ENCODE results near the gene MAPK7.

The MAPK7 gene

DNA sequence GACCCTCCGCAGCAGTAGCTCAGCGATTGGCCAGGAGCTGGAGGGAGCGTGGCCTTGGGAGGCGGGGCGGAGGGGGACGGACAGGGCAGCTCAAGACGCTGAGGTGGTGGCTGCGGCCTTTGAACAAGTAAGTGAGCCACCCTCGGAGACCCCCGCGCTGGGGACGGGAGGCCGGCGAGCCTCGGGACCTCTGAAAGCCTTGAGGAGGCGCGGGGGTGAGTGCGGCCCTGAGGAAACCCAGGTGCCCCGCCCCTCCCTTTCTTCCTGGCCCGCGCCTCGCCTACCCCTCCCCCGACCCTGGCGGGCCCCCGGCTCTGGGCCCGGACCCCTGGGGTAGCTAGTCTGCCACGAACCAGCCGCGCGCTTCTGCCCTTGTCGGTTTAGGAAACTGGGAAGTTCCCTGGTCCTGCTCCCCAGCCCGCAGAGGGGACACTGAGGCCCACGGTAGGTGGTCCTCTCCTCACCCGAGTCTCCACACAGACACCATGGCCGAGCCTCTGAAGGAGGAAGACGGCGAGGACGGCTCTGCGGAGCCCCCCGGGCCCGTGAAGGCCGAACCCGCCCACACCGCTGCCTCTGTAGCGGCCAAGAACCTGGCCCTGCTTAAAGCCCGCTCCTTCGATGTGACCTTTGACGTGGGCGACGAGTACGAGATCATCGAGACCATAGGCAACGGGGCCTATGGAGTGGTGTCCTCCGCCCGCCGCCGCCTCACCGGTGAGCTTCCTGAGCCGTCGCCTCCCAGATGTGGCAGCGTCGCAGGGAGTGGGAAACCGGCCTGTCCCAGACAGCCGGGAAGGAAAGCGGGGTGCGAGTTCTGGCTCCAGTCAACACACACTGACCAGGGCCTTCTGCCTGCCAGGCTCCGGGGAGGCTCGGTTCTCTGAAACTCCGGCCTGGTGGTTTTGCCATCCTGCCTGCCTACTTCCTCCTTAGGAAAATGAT, at the start of gene MAPK7:
Gene MAPK7, plus strand, starts transcription at position 83 of the 945 bp plus-strand sequence. Its CDS starts 403 bp downstream, at position 486.
- H3K27ac ChIP-seq: peak within 1 kb of the TSS; percentile 99
- no peak for DNase-seq (ENCODE audit: low spot score)
- CTCF ChIA-PET: interaction anchor here (0.5 to 1.9 kb wide), 2 partner anchors 9 to 16 kb away, joined by 3 to 8 read pairs; partner anchors contain the start of gene B9D1
- POLR2A ChIA-PET (ENCODE audit: low non-redundant PET): interaction anchor here (0.5 to 1.5 kb wide), 3 partner anchors 8 to 69 kb away, joined by 3 to 6 read pairs (median 4); partner anchors contain the start of genes B9D1 and MFAP4
- TF ChIP-seq, protein P1, sequence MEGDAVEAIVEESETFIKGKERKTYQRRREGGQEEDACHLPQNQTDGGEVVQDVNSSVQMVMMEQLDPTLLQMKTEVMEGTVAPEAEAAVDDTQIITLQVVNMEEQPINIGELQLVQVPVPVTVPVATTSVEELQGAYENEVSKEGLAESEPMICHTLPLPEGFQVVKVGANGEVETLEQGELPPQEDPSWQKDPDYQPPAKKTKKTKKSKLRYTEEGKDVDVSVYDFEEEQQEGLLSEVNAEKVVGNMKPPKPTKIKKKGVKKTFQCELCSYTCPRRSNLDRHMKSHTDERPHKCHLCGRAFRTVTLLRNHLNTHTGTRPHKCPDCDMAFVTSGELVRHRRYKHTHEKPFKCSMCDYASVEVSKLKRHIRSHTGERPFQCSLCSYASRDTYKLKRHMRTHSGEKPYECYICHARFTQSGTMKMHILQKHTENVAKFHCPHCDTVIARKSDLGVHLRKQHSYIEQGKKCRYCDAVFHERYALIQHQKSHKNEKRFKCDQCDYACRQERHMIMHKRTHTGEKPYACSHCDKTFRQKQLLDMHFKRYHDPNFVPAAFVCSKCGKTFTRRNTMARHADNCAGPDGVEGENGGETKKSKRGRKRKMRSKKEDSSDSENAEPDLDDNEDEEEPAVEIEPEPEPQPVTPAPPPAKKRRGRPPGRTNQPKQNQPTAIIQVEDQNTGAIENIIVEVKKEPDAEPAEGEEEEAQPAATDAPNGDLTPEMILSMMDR (conservative IDR thresholded peaks at IDR 0.05; ENCODE audit: low read depth): no peak

DNA sequence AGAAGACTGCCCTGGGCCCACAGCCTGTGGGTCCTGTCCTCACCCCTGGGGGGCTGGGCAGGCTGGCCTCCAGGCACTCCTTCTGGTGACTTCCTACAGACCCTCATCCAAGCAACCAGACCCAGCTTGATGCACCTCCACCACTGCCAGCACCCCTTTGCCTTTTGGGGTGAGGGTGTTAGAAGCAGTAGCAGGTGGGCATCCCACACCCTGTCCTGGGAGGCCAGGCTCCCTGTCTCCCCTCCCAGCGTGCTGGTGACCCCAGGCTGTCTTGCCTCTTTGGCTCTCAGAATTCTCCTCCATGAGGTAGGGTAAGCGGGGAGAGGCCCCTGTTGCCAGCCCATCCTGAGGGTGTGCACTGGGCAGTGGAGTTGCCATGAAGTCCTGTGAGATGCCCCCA, 49.2 kb upstream of the MAPK7 start:
- ChIA-PET POLR2A (ENCODE audit: low non-redundant PET) (no interaction called here), CTCF (no interaction called here)
- DNase-seq (ENCODE audit: low spot score): no peak
- peak overlapping the region; percentile 36 for H3K27ac ChIP-seq
- TF ChIP-seq, protein P1 (conservative IDR thresholded peaks at IDR 0.05; ENCODE audit: low read depth): no peak

DNA sequence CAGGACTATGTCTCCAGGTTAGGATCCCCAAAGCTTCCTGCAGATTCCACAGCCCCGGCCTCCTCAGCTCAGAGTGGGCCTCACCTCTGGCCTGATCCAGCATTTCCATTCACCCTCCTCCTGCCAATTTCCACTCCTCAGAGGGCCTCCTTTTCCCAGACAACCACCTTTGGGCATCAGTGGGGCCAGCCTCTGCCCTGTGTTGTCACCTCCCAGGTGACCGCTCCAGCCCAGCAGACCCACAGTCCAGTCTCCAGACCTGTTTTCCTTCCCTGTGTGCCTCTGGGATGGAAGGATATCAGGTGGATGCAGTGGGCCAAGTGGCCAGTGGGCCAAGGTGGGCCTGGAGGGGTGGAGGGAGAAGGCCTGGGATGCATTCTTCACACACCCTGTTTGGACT, 48.5 kb upstream of the MAPK7 start:
- H3K27ac ChIP-seq: peak overlapping the region; percentile 31
- ChIA-PET CTCF (no interaction called here), POLR2A (ENCODE audit: low non-redundant PET) (no interaction called here)
- TF ChIP-seq, protein P1 (conservative IDR thresholded peaks at IDR 0.05; ENCODE audit: low read depth): no peak
- no peak for DNase-seq (ENCODE audit: low spot score)

DNA sequence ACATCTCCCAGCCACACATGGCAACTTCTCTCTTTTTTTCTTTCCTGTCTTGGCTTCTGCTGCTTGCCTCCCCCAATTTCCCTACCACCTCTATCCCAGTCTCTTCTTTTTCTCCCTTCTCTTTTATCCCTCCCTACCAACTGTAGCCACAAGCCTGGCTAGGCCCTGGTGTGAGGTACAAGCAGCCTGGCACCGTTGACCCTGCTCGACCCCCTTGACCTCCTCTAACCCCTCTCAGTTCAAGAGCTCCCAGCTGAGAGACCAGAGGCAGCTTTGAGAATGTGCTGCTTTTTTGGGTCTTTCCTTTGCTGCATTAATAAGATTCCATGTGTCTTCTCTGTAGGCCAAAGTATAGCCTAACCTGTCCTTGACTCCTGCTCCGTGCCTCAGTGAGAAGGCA, 48.0 kb upstream of the MAPK7 start:
- peak overlapping the region; percentile 31 for H3K27ac ChIP-seq
- ChIA-PET CTCF (no interaction called here), POLR2A (ENCODE audit: low non-redundant PET) (no interaction called here)
- TF ChIP-seq, protein P1 (conservative IDR thresholded peaks at IDR 0.05; ENCODE audit: low read depth): no peak
- DNase-seq (ENCODE audit: low spot score): no peak

DNA sequence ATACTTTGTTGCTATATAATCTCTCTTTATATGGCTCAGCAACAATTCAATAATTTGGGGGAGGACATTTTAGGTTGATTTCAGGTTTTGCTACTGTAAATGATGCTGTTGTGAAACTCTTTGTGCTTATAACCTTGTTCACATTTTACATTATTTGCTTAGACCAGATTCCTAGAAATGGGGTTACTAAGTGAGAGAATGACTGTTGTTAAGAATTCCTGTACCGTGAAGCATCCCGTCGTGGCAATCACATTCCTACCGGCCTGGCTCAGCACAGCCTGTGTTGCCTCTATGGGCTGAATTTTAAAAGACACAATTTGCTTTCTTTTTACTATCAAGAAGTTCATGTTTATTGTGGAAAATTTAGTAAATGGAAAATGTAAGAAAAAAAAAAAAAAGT, 47.2 kb upstream of the MAPK7 start:
- no peak for DNase-seq (ENCODE audit: low spot score)
- POLR2A ChIA-PET (ENCODE audit: low non-redundant PET): no interaction called here
- CTCF ChIA-PET: no interaction called here
- TF ChIP-seq, protein P1 (conservative IDR thresholded peaks at IDR 0.05; ENCODE audit: low read depth): no peak
- no peak overlapping the region for H3K27ac ChIP-seq

DNA sequence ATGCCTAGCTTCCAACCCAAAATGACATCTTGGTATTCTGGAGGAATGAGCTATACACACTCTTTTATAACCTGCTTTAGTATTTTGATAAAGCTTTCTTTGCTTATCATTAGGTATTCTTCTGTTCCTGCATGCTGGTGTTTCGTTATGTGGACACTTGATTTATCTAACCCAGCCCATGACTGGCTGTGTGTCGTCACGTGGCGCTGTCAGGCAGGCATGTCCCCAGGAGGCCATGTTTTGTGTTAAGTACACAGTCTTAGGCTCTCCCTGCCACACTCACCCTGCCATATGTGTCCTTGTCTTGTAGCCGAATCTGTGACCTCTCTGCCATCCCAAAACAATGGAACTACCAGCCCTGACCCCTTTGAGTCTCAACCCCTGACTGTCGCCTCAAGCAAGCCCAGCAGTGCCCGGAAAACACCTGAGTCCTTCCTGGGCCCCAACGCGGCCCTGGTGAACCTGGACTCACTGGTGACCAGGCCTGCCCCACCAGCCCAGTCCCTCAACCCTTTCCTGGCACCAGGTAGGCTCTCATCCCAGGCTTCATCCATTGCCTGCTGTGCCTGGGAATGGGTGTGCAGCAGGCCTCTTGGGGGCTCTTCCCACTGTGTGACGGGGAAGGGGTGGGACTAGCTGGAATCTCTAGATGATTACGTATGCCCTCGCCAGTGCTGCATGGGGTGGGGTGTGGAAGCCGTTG, 46.6 kb upstream of the MAPK7 start:
- CTCF ChIA-PET: interaction anchor here (1.2 kb wide), 1 partner anchor 31 kb away, joined by 3 read pairs; no protein-coding TSS in a partner anchor
- DNase-seq (ENCODE audit: low spot score): no peak
- POLR2A ChIA-PET (ENCODE audit: low non-redundant PET): no interaction called here
- TF ChIP-seq, protein P1 (conservative IDR thresholded peaks at IDR 0.05; ENCODE audit: low read depth): no peak
- H3K27ac ChIP-seq: peak overlapping the region; percentile 2; the same call in 1 of the 2 replicates
